K562 (cell line): Measurements from ENCODE around the gene TMEM273. TPM values are rescaled to one million over a fixed set of nuclear protein-coding genes. Genes with fewer than 3 reads are reported as not detected.
A peak's percentile ranks its signal among the peaks of the same experiment; 100 is the strongest.

ENCODE experiments used
- ATAC-seq: fragments of 200-7000 bp; cut with Tn5 transposase; 3 replicates; pipeline ENCODE4 v1.9.1; 2020; ENCODE audit warnings: moderate library complexity
- BruUV-seq: library from RNA; stranded (reverse); fragments of 400-500 nt; replicated peaks from 2 replicates; lab custom pipeline; 2021; lab: Mats Ljungman, UMichigan
- CTCF ChIA-PET: fragments of 300-600 bp; formaldehyde crosslinking; extraction: SDS; loops from one replicate; lab custom pipeline; 2021; ENCODE audit warnings: low intra/inter-chr PET ratio; lab: Yijun Ruan, JAX
- POLR2A ChIA-PET: fragments of 300-600, 350-650 bp; sonication (Branson Sonifier 250); formaldehyde crosslinking; extraction: SDS; loops from one replicate; lab custom pipeline; 2021; ENCODE audit warnings: antibody characterized with exemption, inconsistent platforms; lab: Yijun Ruan, JAX
- DNase-seq, 4 experiments: peaks; one replicate each; pipeline versions ENCODE4 v3.0.0 to v3.0.0-alpha.2; 2011 to 2018; ENCODE audit warnings: low spot score in 3 of 4, mixed read lengths in 3 of 4; ENCODE audit errors: extremely low read depth in 1 of 4
- FAIRE-seq: peaks from 2 replicates; lab custom pipeline; 2011; peaks lifted over from hg19 to GRCh38; lab: Jason Lieb, UNC
- H2AFZ ChIP-seq: 2 replicates; pipeline ENCODE4 v1.6.0; 2011; ENCODE audit warnings: low read depth, low read length, control low read depth, inconsistent platforms
- H3K27ac ChIP-seq: fragments of 200-600 bp; 3 replicates; pipeline ENCODE4 v1.8.0; 2011; ENCODE audit warnings: low read depth, mild to moderate bottlenecking, control low read depth, inconsistent platforms, low read length, moderate library complexity, mixed read lengths; ENCODE audit errors: extremely low read depth
- H3K27me3 ChIP-seq, 2 experiments: fragments of 300-600 bp in 1 of 2; 2 replicates in 1 of 2; 3 replicates in 1 of 2; pipeline versions ENCODE4 v1.6.0 to v1.8.0; 2011; ENCODE audit warnings: inconsistent platforms in 2 of 2, low read length in 2 of 2, mild to moderate bottlenecking in 1 of 2, mixed read lengths in 1 of 2, moderate library complexity in 1 of 2; ENCODE audit not compliant: control insufficient read depth in 2 of 2, insufficient read depth in 2 of 2
- H3K36me3 ChIP-seq: fragments of 300-600 bp; 3 replicates; pipeline ENCODE4 v1.8.0; 2011; ENCODE audit warnings: mild to moderate bottlenecking, low read length, inconsistent platforms; ENCODE audit not compliant: control insufficient read depth, insufficient read depth
- H3K4me1 ChIP-seq, 2 experiments: fragments of 200-600 bp in 1 of 2; replicated peaks in 1 of 2; 2 replicates in 1 of 2; 3 replicates in 1 of 2; pipeline versions ENCODE4 v1.5.1 to v1.8.0; 2011; ENCODE audit warnings: inconsistent platforms in 2 of 2, low read length in 2 of 2, mild to moderate bottlenecking in 1 of 2, mixed read lengths in 1 of 2, moderate library complexity in 1 of 2; ENCODE audit not compliant: control insufficient read depth in 2 of 2, insufficient read depth in 2 of 2
- H3K4me2 ChIP-seq: 2 replicates; pipeline ENCODE4 v1.6.1; 2011; ENCODE audit warnings: low read length, control low read depth, inconsistent platforms, mixed read lengths; ENCODE audit not compliant: insufficient read depth
- H3K4me3 ChIP-seq: fragments of 200-600 bp; sonication (generic), shearing (Covaris generic); 2 replicates; pipeline ENCODE4 v1.5.1; 2016; ENCODE audit warnings: control low read depth, inconsistent platforms
- H3K79me2 ChIP-seq: fragments of 200-600 bp; 3 replicates; pipeline ENCODE4 v1.8.0; 2011; ENCODE audit warnings: low read length, inconsistent platforms; ENCODE audit not compliant: control insufficient read depth, insufficient read depth
- H3K9ac ChIP-seq, 2 experiments: 2 replicates each; pipeline versions ENCODE4 v1.6.0 to v1.6.1; 2011; ENCODE audit warnings: low read depth in 2 of 2, low read length in 2 of 2, control low read depth in 1 of 2, inconsistent platforms in 1 of 2, mild to moderate bottlenecking in 1 of 2, mixed read lengths in 1 of 2; ENCODE audit not compliant: insufficient read depth in 1 of 2
- H3K9me1 ChIP-seq: one replicate; pipeline ENCODE4 v1.6.0; 2011; ENCODE audit warnings: inconsistent platforms, mild to moderate bottlenecking, low read length, moderate library complexity; ENCODE audit not compliant: control insufficient read depth, insufficient read depth
- H3K9me3 ChIP-seq: replicated peaks from 2 replicates; pipeline ENCODE4 v1.5.1; 2011; ENCODE audit warnings: low read depth, low read length, inconsistent platforms; ENCODE audit not compliant: control insufficient read depth, insufficient read depth
- H4K20me1 ChIP-seq: replicated peaks from 2 replicates; pipeline ENCODE4 v1.6.1; 2011; ENCODE audit warnings: low read length, inconsistent platforms, mixed read lengths; ENCODE audit not compliant: control insufficient read depth, insufficient read depth
- CEBPB ChIP-seq: fragments of 450-650 bp; IDR thresholded peaks from 2 replicates; pipeline ENCODE4 v1.6.1; 2016; ENCODE audit warnings: missing genetic modification characterization, missing compliant biosample characterization
- CREB1 ChIP-seq, 2 experiments: sonication (generic) in 1 of 2; formaldehyde crosslinking in 1 of 2; IDR thresholded peaks; 2 replicates each; pipeline versions ENCODE4 v1.6.1 to v1.8.0; 2012 to 2022; ENCODE audit warnings: inconsistent platforms in 1 of 2, mild to moderate bottlenecking in 1 of 2, missing genetic modification reagents in 1 of 2, moderate library complexity in 1 of 2
- GATAD2A ChIP-seq: fragments of 450-650 bp; IDR thresholded peaks from 2 replicates; pipeline ENCODE4 v1.6.1; 2017
- HSF4 ChIP-seq: fragments of 250-450 bp; sonication (Bioruptor Pico); IDR thresholded peaks from 2 replicates; pipeline ENCODE4 v2.1.2; 2022; ENCODE audit warnings: mild to moderate bottlenecking, moderate library complexity, borderline replicate concordance
- ID3 ChIP-seq, 2 experiments: fragments of 250-450 bp in 1 of 2; fragments of 450-650 bp in 1 of 2; sonication (Bioruptor Pico) in 1 of 2; IDR thresholded peaks; 2 replicates each; pipeline versions ENCODE4 v1.6.1 to v1.8.0; 2016 to 2021; ENCODE audit warnings: mild to moderate bottlenecking in 2 of 2, moderate library complexity in 2 of 2, missing compliant biosample characterization in 1 of 2, missing genetic modification characterization in 1 of 2
- MYC ChIP-seq, 2 experiments: fragments of 250-450 bp in 1 of 2; sonication (Bioruptor Pico) in 1 of 2; IDR thresholded peaks; 2 replicates each; pipeline versions ENCODE4 v1.5.1 to v1.6.1; 2012 to 2021; ENCODE audit warnings: low read depth in 2 of 2, borderline replicate concordance in 1 of 2, improper control_type of control experiment in 1 of 2, low read length in 1 of 2, mild to moderate bottlenecking in 1 of 2, moderate library complexity in 1 of 2
- NFXL1 ChIP-seq: fragments of 450-650 bp; formaldehyde crosslinking; IDR thresholded peaks from 2 replicates; pipeline ENCODE4 v1.4.0; 2021; ENCODE audit warnings: mild to moderate bottlenecking
- RNF2 ChIP-seq: sonication (generic); IDR thresholded peaks from 2 replicates; pipeline ENCODE4 v1.6.1; 2016
- SMAD1 ChIP-seq: fragments of 150-350 bp; IDR thresholded peaks from 2 replicates; pipeline ENCODE4 v1.6.1; 2014; ENCODE audit warnings: low read length, low read depth; ENCODE audit not compliant: partially characterized antibody
- TOE1 ChIP-seq, 2 experiments: fragments of 450-650 bp in 1 of 2; sonication (generic) in 1 of 2; formaldehyde crosslinking in 1 of 2; IDR thresholded peaks; 2 replicates each; pipeline versions ENCODE4 v1.7.1 to v1.8.0; 2016 to 2022; ENCODE audit warnings: borderline replicate concordance in 2 of 2, mild to moderate bottlenecking in 2 of 2, antibody characterized with exemption in 1 of 2, inconsistent platforms in 1 of 2, low read depth in 1 of 2, missing genetic modification reagents in 1 of 2, moderate library complexity in 1 of 2
- ZNF324 ChIP-seq: fragments of 250-450 bp; sonication (Bioruptor Pico); IDR thresholded peaks from 2 replicates; pipeline ENCODE4 v1.4.0; 2020; ENCODE audit warnings: mild to moderate bottlenecking
- ZNF347 ChIP-seq: fragments of 450-650 bp; formaldehyde crosslinking; IDR thresholded peaks from 2 replicates; pipeline ENCODE4 v1.4.0; 2020; ENCODE audit warnings: low read depth, mild to moderate bottlenecking, moderate library complexity
- ZNF707 ChIP-seq: fragments of 250-450 bp; sonication (Bioruptor Pico); conservative IDR thresholded peaks from 2 replicates; pipeline ENCODE4 v1.8.0; 2022; ENCODE audit warnings: inconsistent platforms, mild to moderate bottlenecking, moderate library complexity
- WGBS: fragments of 100-300 bp; shearing (Covaris generic); methylation state at CpG from one replicate; pipeline ENCODE4 v1.1.6; 2016; ENCODE audit warnings: low coverage, mixed read lengths; ENCODE audit not compliant: insufficient coverage; ENCODE audit errors: missing lambda C conversion rate; 5-methylcytosine and 5-hydroxymethylcytosine counted together
- in situ Hi-C: fragments of 300-500 bp; cut with MboI; formaldehyde crosslinking; loops from 4 replicates; pipeline ENCODE4 v1.15.0; 2018; ENCODE audit warnings: inconsistent platforms, mixed read lengths
- intact Hi-C: fragments of 100-400 bp; cut with micrococcal nuclease; formaldehyde crosslinking; loops from 2 replicates; pipeline ENCODE4 v1.14.2; 2022
- polyA plus RNA-seq, 8 experiments: library from polyadenylated mRNA; depleted of rRNA in 4 of 8; stranded (reverse) in 5 of 8; unstranded in 3 of 8; fragments of >200 nt; fragmentation: Nextera tagmentation in 2 of 8; fragmentation: Illumina TruSeq in 1 of 8; extraction: Ambion mirVana in 2 of 8; extraction: Trizol in 1 of 8; gene quantifications; 2 replicates each; pipeline versions ENCODE4 v1.2.1 to v1.2.3, GENCODE V29; 2011 to 2014; ENCODE audit warnings: inconsistent platforms in 1 of 8, missing spikeins in 1 of 8
- total RNA-seq, 7 experiments: library from RNA; depleted of rRNA in 6 of 7; stranded (reverse); fragments of >200 nt in 6 of 7; fragmentation: Illumina TruSeq in 2 of 7; extraction: Trizol in 2 of 7; gene quantifications; 2 replicates each; pipeline versions ENCODE4 v1.2.1 to v1.2.3, GENCODE V29; 2011 to 2021; ENCODE audit warnings: low replicate concordance in 1 of 7
- TF ChIP-seq, protein P1 (sequence below): sonication (generic); formaldehyde crosslinking; IDR thresholded peaks from 2 replicates; pipeline ENCODE4 v1.8.0; 2023; ENCODE audit warnings: mild to moderate bottlenecking, missing genetic modification reagents

TMEM273 gene
- total and polyA plus RNA-seq, 9 of the 15 experiments (the other 6 are each of a cell fraction or from before 2014, with no cell fraction given), result 39.2 to 131 (median 95.6) TPM

- TF ChIP-seq, protein P1, sequence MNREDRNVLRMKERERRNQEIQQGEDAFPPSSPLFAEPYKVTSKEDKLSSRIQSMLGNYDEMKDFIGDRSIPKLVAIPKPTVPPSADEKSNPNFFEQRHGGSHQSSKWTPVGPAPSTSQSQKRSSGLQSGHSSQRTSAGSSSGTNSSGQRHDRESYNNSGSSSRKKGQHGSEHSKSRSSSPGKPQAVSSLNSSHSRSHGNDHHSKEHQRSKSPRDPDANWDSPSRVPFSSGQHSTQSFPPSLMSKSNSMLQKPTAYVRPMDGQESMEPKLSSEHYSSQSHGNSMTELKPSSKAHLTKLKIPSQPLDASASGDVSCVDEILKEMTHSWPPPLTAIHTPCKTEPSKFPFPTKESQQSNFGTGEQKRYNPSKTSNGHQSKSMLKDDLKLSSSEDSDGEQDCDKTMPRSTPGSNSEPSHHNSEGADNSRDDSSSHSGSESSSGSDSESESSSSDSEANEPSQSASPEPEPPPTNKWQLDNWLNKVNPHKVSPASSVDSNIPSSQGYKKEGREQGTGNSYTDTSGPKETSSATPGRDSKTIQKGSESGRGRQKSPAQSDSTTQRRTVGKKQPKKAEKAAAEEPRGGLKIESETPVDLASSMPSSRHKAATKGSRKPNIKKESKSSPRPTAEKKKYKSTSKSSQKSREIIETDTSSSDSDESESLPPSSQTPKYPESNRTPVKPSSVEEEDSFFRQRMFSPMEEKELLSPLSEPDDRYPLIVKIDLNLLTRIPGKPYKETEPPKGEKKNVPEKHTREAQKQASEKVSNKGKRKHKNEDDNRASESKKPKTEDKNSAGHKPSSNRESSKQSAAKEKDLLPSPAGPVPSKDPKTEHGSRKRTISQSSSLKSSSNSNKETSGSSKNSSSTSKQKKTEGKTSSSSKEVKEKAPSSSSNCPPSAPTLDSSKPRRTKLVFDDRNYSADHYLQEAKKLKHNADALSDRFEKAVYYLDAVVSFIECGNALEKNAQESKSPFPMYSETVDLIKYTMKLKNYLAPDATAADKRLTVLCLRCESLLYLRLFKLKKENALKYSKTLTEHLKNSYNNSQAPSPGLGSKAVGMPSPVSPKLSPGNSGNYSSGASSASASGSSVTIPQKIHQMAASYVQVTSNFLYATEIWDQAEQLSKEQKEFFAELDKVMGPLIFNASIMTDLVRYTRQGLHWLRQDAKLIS, result no peak
- TF ChIP-seq ZNF324, result no peak
- TF ChIP-seq, all 486 proteins: peak for 15
Observed at GRCh38 chr10:49180444-49180860, 7.7 kb downstream of the TMEM273 start (continued).

DNA sequence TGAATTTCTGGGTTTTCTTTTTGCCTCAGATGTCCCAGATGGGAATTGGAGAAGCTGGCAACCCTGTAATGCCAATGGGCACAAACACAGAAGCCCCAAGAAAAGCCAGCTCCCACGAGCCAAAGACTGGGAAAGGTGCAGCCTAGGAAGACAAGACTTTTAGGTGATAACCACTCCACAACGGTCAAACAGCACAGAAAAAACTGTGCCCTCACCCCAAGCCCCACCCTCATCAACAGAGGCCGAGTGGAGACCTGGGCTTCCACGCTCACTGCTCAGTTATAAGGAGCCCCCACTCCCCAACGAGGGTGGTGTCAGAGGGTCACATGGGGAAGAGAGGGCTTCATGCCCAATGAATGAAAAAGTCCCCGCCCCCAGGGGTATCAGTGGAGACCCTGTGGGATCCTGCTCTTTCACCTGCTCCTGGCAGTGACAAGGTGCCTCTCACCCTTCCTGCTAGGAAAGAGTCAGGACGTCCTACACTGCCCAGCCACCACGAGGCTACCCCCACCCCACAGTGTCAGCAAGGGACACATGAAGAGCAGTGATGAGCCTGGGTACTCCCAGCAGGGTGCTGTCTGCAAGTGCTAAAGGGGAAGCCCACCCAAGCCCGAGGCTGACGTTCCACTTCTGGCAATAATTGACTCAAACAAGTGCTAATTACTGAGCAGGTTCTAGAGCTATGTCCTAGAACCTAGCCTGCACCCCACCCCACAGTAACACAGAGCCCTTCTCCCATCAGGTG, 8.3 kb downstream of the TMEM273 start:
- H3K9me3 ChIP-seq, result no peaks in the 10 kb centered on the region
- peak in 2 of 4 experiments; percentile 14 to 45 for DNase-seq
- TF ChIP-seq CEBPB (tag) (no peak), NFXL1 (CRISPR knock-in tag) (no peak), CREB1 (IDR thresholded peaks at IDR 0.05) (no peak), CREB1 (CRISPR knock-in tag; IDR thresholded peaks at IDR 0.05) (no peak), RNF2 (no peak), ZNF707 (CRISPR knock-in tag) (no peak), ZNF347 (CRISPR knock-in tag) (no peak), MYC (IDR thresholded peaks at IDR 0.05; ENCODE audit: low read depth, low read length) (peak; percentile 24; the same call in 1 of the 2 replicates), MYC (CRISPR knock-in tag; IDR thresholded peaks at IDR 0.05; ENCODE audit: borderline replicate concordance, low read depth) (no peak), HSF4 (CRISPR knock-in tag) (no peak), GATAD2A (peak; percentile 20; the same call in 1 of the 2 replicates), TOE1 (IDR thresholded peaks at IDR 0.05; ENCODE audit: borderline replicate concordance) (no peak), TOE1 (CRISPR knock-in tag; IDR thresholded peaks at IDR 0.05; ENCODE audit: borderline replicate concordance, low read depth) (no peak), ID3 (CRISPR knock-in tag; IDR thresholded peaks at IDR 0.05) (no peak), ID3 (tag; IDR thresholded peaks at IDR 0.05) (0 out of 2 replicates have a peak, but pooled peaks have one; percentile 44), SMAD1 (no peak)

More for the DNA sequence above, 8.3 kb downstream of the TMEM273 start:
- H3K4me2 ChIP-seq, result peak overlapping the region; percentile 34
- WGBS, result 21% methylated on average over 10 of the region's 10 CpGs
- peak overlapping the region; percentile 27; the same call in 2 of the 3 replicates for H3K27ac ChIP-seq
- H3K4me3 ChIP-seq, result no peak overlapping the region
- H3K79me2 ChIP-seq, result peaks cover 97% of the 10 kb centered on the region
- peaks cover 67 to 96% of the 10 kb centered on the region in 2 experiments for H3K4me1 ChIP-seq
- BruUV-seq, result no TSS peak
- ATAC-seq (no peak), FAIRE-seq (no peak)
- no peaks in the 10 kb centered on the region for H3K27me3 ChIP-seq
- peaks cover 5% of the 10 kb centered on the region for H3K9me1 ChIP-seq
- intact Hi-C loops (loop anchor here (10.0 kb wide), 1 partner anchor 1145 kb away; no protein-coding TSS in a partner anchor), in situ Hi-C loops (no loop called here)
- H4K20me1 ChIP-seq, result no peaks in the 10 kb centered on the region
- H3K9ac ChIP-seq, result peak overlapping the region in 1 of 2 experiments; percentile 77; a peak in 3 of 4 replicates
- ChIA-PET POLR2A (interaction anchor here (1.6 kb wide), 1 partner anchor 11 kb away, joined by 3 read pairs; no protein-coding TSS in a partner anchor), CTCF (interaction anchor here (0.6 kb wide), 1 partner anchor 121 kb away, joined by 3 read pairs; no protein-coding TSS in a partner anchor)
- peaks cover 19% of the 10 kb centered on the region; the same call in 1 of the 3 replicates for H3K36me3 ChIP-seq
- peak overlapping the region; percentile 27 for H2AFZ ChIP-seq
